GM12878 (cell line): ENCODE results near the gene MIA3. TPM values are rescaled to one million over a fixed set of nuclear protein-coding genes. Genes with fewer than 3 reads are reported as not detected.

Experiments
- BACH1 ChIP-seq: fragments of 450-650 bp; IDR thresholded peaks from 2 replicates; pipeline ENCODE4 v1.6.1; 2017; ENCODE audit warnings: mild to moderate bottlenecking, borderline replicate concordance
- BHLHE40 ChIP-seq, 2 experiments: fragments of 450-650 bp in 1 of 2; IDR thresholded peaks; 2 replicates each; pipeline ENCODE4 v1.6.1; 2011 to 2017; ENCODE audit warnings: low read depth in 2 of 2, borderline replicate concordance in 1 of 2, improper control_type of control experiment in 1 of 2, low read length in 1 of 2, mild to moderate bottlenecking in 1 of 2
- IKZF2 ChIP-seq, 2 experiments: fragments of 450-650 bp; IDR thresholded peaks; 2 replicates each; pipeline ENCODE4 v1.6.1; 2017; ENCODE audit warnings: mild to moderate bottlenecking in 2 of 2, moderate library complexity in 2 of 2
- LARP7 ChIP-seq: fragments of 450-650 bp; IDR thresholded peaks from 2 replicates; pipeline ENCODE4 v1.6.1; 2017; ENCODE audit warnings: mild to moderate bottlenecking
- NR2F1 ChIP-seq: fragments of 450-650 bp; conservative IDR thresholded peaks from 2 replicates; pipeline ENCODE4 v1.6.1; 2017; ENCODE audit warnings: mild to moderate bottlenecking
- PAX5 ChIP-seq: IDR thresholded peaks from 2 replicates; pipeline ENCODE4 v1.6.1; 2011; ENCODE audit warnings: low read depth, low read length, borderline replicate concordance
- PML ChIP-seq: IDR thresholded peaks from 2 replicates; pipeline ENCODE4 v1.6.1; 2012; ENCODE audit warnings: low read length, inconsistent platforms
- POLR2A ChIP-seq: IDR thresholded peaks from 2 replicates; pipeline ENCODE4 v1.6.1; 2011; ENCODE audit warnings: low read depth, mild to moderate bottlenecking, low read length
- POLR2AphosphoS2 ChIP-seq: IDR thresholded peaks from 2 replicates; pipeline ENCODE4 v1.6.1; 2011; ENCODE audit warnings: low read depth, mild to moderate bottlenecking, low read length, improper control_type of control experiment, moderate library complexity
- RB1 ChIP-seq: fragments of 450-650 bp; formaldehyde crosslinking; IDR thresholded peaks from 2 replicates; pipeline ENCODE4 v1.6.1; 2017; ENCODE audit warnings: mild to moderate bottlenecking, borderline replicate concordance
- RUNX3 ChIP-seq: IDR thresholded peaks from 2 replicates; pipeline ENCODE4 v1.6.1; 2012; ENCODE audit warnings: low read length, inconsistent platforms
- SMAD1 ChIP-seq: fragments of 450-650 bp; IDR thresholded peaks from 2 replicates; pipeline ENCODE4 v1.6.1; 2018; ENCODE audit warnings: mild to moderate bottlenecking, low read depth; ENCODE audit not compliant: partially characterized antibody
- SMARCA5 ChIP-seq: fragments of 450-650 bp; IDR thresholded peaks from 2 replicates; pipeline ENCODE4 v1.6.1; 2017; ENCODE audit warnings: mild to moderate bottlenecking
- STAT1 ChIP-seq: fragments of 450-650 bp; conservative IDR thresholded peaks from 2 replicates; pipeline ENCODE4 v1.6.1; 2014; ENCODE audit warnings: antibody characterized with exemption, mild to moderate bottlenecking
- SUZ12 ChIP-seq: fragments of 200-600 bp; sonication (generic); IDR thresholded peaks from one replicate; pipeline ENCODE4 v1.6.1; 2018; ENCODE audit warnings: antibody characterized with exemption, mild to moderate bottlenecking; ENCODE audit not compliant: unreplicated experiment
- TAF1 ChIP-seq: IDR thresholded peaks from 2 replicates; pipeline ENCODE4 v1.6.1; 2011; ENCODE audit warnings: mild to moderate bottlenecking, low read depth, low read length, borderline replicate concordance
- YY1 ChIP-seq: IDR thresholded peaks from 2 replicates; pipeline ENCODE4 v1.6.1; 2011; ENCODE audit warnings: low read depth, mild to moderate bottlenecking, low read length
- polyA plus RNA-seq, 11 experiments: library from polyadenylated mRNA; depleted of rRNA in 4 of 11; unstranded in 6 of 11; stranded (reverse) in 5 of 11; fragments of >200 nt; fragmentation: Nextera tagmentation in 4 of 11; fragmentation: Illumina TruSeq in 1 of 11; extraction: Ambion mirVana in 4 of 11; extraction: Trizol in 1 of 11; gene quantifications; 1 replicate in 1 of 11; 2 replicates in 10 of 11; pipeline versions ENCODE4 v1.2.1 to v1.2.3, GENCODE V29; 2011 to 2016; ENCODE audit warnings: inconsistent platforms in 2 of 11, missing spikeins in 2 of 11, low read depth in 1 of 11
- total RNA-seq, 4 experiments: library from RNA; depleted of rRNA in 3 of 4; stranded (reverse); fragments of >200 nt in 3 of 4; fragmentation: Illumina TruSeq in 1 of 4; extraction: Trizol in 1 of 4; gene quantifications; 2 replicates each; pipeline versions ENCODE4 v1.2.1 to v1.2.3, GENCODE V29; 2013 to 2021
- TF ChIP-seq, protein P1 (sequence below): fragments of 450-650 bp; conservative IDR thresholded peaks from 2 replicates; pipeline ENCODE4 v1.6.1; 2017; ENCODE audit warnings: mild to moderate bottlenecking, moderate library complexity
- TF ChIP-seq, protein P2 (sequence below): fragments of 450-650 bp; formaldehyde crosslinking; IDR thresholded peaks from 2 replicates; pipeline ENCODE4 v1.4.0; 2022; ENCODE audit warnings: mild to moderate bottlenecking, moderate library complexity

Gene MIA3
- total and polyA plus RNA-seq, 10 of the 15 experiments (the other 5 are each of a cell fraction or from before 2014, with no cell fraction given) = 12.9 to 50.8 (median 30.3) TPM

DNA sequence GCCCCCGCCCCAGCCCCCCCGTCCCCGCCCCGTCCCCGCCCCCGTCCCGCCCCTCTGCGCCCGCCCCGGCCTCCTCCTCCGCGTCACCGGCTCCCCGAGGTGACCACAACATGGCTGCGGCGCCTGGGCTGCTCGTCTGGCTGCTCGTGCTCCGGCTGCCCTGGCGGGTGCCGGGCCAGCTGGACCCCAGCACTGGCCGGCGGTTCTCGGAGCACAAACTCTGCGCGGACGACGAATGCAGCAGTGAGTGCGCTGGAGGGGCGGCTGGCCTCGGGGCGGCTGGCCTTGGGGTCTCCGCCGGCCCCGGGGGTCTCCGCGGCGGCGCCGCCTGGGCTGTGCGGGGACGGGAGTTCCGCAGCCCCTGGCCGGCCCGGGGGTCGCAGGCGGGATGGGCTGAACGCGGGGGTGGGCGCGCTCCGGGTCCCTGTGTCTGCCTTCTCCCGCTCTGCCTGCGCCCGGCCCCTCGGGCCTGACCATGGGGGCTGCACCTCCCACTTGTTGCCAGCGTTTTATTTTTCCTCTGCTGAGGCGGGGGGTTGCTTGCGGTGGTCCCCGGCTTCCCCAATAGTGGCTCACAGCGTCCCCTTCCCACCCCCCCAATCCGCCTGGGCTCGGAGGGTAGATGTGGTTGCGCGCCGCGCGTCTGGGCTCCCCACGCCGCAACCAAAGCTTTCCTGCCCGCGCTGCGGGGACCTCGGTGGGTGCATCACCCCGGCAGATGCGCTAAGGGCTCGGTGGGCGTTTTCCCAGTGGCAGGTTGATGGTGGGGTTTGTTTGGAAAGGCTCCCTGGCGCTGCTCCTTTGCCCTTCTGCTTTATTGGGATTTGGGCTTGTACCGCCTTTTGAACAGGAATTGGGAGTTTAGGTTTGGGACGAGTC is at the start of gene MIA3 (continued):
- TF ChIP-seq, protein P1, sequence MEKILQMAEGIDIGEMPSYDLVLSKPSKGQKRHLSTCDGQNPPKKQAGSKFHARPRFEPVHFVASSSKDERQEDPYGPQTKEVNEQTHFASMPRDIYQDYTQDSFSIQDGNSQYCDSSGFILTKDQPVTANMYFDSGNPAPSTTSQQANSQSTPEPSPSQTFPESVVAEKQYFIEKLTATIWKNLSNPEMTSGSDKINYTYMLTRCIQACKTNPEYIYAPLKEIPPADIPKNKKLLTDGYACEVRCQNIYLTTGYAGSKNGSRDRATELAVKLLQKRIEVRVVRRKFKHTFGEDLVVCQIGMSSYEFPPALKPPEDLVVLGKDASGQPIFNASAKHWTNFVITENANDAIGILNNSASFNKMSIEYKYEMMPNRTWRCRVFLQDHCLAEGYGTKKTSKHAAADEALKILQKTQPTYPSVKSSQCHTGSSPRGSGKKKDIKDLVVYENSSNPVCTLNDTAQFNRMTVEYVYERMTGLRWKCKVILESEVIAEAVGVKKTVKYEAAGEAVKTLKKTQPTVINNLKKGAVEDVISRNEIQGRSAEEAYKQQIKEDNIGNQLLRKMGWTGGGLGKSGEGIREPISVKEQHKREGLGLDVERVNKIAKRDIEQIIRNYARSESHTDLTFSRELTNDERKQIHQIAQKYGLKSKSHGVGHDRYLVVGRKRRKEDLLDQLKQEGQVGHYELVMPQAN = peak; percentile 71; the same call in 1 of the 2 replicates
- no peak for TF ChIP-seq PAX5
- TF ChIP-seq SUZ12 = no peak
- TF ChIP-seq NR2F1 = 0 out of 2 replicates have a peak, but pooled peaks have one; percentile 19
- TF ChIP-seq YY1 = peak; percentile 94
- TF ChIP-seq POLR2AphosphoS2 = no peak
- TF ChIP-seq PML = no peak
- peak; percentile 85 for TF ChIP-seq POLR2A
- peak; percentile 63 for TF ChIP-seq RUNX3
- 0 out of 4 replicates have a peak, but pooled peaks have one; percentile 25 to 29 for TF ChIP-seq IKZF2 (IDR thresholded peaks at IDR 0.05)
- TF ChIP-seq BACH1 = peak; percentile 30; the same call in 1 of the 2 replicates
- TF ChIP-seq BHLHE40 (IDR thresholded peaks at IDR 0.05; ENCODE audit: borderline replicate concordance in 1 of 2, low read depth in 2 of 2, low read length in 1 of 2) = peak; percentile 22 to 77; a peak in 2 of 4 replicates
- 0 out of 2 replicates have a peak, but pooled peaks have one; percentile 46 for TF ChIP-seq STAT1
- TF ChIP-seq, protein P2, sequence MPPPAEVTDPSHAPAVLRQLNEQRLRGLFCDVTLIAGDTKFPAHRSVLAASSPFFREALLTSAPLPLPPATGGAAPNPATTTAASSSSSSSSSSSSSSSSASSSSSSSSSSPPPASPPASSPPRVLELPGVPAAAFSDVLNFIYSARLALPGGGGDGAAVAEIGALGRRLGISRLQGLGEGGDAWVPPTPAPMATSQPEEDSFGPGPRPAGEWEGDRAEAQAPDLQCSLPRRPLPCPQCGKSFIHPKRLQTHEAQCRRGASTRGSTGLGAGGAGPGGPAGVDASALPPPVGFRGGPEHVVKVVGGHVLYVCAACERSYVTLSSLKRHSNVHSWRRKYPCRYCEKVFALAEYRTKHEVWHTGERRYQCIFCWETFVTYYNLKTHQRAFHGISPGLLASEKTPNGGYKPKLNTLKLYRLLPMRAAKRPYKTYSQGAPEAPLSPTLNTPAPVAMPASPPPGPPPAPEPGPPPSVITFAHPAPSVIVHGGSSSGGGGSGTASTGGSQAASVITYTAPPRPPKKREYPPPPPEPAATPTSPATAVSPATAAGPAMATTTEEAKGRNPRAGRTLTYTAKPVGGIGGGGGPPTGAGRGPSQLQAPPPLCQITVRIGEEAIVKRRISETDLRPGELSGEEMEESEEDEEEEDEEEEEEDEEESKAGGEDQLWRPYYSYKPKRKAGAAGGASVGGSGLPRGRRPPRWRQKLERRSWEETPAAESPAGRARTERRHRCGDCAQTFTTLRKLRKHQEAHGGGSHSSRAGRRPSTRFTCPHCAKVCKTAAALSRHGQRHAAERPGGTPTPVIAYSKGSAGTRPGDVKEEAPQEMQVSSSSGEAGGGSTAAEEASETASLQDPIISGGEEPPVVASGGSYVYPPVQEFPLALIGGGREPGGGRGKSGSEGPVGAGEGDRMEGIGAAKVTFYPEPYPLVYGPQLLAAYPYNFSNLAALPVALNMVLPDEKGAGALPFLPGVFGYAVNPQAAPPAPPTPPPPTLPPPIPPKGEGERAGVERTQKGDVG (CRISPR knock-in tag) = no peak
- no peak for TF ChIP-seq SMAD1
- TF ChIP-seq LARP7 = peak; percentile 84
- TF ChIP-seq TAF1 = peak; percentile 95
- peak; percentile 50; the same call in 1 of the 2 replicates for TF ChIP-seq SMARCA5
- TF ChIP-seq RB1 = peak; percentile 41; the same call in 1 of the 2 replicates
